Measurements from ENCODE around the gene TACC2. TPM values are rescaled to one million over a fixed set of nuclear protein-coding genes. Genes with fewer than 3 reads are reported as not detected.

The TACC2 gene, protein sequence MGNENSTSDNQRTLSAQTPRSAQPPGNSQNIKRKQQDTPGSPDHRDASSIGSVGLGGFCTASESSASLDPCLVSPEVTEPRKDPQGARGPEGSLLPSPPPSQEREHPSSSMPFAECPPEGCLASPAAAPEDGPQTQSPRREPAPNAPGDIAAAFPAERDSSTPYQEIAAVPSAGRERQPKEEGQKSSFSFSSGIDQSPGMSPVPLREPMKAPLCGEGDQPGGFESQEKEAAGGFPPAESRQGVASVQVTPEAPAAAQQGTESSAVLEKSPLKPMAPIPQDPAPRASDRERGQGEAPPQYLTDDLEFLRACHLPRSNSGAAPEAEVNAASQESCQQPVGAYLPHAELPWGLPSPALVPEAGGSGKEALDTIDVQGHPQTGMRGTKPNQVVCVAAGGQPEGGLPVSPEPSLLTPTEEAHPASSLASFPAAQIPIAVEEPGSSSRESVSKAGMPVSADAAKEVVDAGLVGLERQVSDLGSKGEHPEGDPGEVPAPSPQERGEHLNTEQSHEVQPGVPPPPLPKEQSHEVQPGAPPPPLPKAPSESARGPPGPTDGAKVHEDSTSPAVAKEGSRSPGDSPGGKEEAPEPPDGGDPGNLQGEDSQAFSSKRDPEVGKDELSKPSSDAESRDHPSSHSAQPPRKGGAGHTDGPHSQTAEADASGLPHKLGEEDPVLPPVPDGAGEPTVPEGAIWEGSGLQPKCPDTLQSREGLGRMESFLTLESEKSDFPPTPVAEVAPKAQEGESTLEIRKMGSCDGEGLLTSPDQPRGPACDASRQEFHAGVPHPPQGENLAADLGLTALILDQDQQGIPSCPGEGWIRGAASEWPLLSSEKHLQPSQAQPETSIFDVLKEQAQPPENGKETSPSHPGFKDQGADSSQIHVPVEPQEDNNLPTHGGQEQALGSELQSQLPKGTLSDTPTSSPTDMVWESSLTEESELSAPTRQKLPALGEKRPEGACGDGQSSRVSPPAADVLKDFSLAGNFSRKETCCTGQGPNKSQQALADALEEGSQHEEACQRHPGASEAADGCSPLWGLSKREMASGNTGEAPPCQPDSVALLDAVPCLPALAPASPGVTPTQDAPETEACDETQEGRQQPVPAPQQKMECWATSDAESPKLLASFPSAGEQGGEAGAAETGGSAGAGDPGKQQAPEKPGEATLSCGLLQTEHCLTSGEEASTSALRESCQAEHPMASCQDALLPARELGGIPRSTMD (N-terminal part only)
- total RNA-seq (100 to 1,000 TPM; 313 to 439 (median 431) TPM), polyA plus RNA-seq (100 to 1,000 TPM in 2 of 3 donors, 10 to 100 TPM in 1; 44.0 to 168 (median 148) TPM)
- long read RNA-seq, donor 1, partial matches to known transcripts: 51 of 60 reads
- long read RNA-seq, donor 1, other reads (novel, unspliced or antisense): 5 of 60 reads
- long read RNA-seq, donor 2, partial matches to known transcripts: 104 of 151 reads
- long read RNA-seq, donor 2, other reads (novel, unspliced or antisense): 46 of 151 reads

DNA sequence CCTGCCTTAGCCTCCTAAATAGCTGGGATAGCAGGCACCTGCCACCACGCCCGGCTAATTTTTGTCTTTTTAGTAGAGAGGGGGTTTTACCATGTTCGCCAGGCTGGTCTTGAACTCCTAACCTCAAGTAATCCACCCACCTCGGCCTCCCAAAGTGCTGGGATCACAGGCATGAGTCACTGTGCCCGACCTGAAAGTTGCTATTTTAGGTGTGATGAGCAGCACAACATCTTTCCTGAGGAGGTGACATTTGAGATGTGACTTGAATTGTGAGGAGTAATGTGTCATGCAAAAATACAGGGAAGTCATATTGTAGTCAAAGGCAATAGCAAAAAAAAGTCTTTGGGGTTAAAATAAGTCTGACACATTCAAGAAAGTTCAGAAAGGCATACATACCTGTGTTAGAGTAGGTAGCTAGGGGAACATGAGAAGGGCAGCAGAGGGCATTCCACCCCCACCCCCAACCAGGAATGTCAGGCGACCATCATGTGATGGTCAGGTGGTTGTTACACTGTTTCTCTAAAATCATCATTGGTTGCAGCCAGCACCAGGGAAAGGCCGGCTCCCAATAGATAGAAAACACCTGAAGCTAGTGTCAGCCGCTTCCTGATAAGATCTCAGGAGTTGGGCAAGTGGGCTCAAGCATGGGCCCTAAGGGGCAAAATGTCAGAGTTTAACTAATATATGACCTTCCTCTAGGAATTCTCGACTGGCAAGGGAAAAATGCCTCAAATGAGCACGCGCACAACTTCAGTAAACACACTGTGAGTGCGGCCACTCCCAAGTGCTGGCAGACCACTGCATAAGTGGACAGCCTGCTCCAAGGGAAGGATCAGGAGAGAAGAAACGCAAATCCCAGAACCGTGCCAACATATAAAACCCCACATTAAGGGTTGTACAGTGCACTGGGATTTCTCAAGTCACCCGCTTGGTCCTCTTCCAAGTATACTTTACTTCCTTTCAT is at the start of gene TACC2:
TSS of gene TACC2 (plus strand) at position 803 of the 964 bp plus-strand sequence. CDS start 32,819 bp downstream, outside the sequence.
- 73 to 78% (median 74%) methylated on average over 15 of the region's 15 CpGs for WGBS, 3 donors
- ATAC-seq: peak; percentile 93 to 97 (median 95)
- Histone ChIP-seq H3K4me3 (peak within 1 kb of the TSS; percentile 29), H3K4me1 (peaks cover 25% of the 10 kb centered on the region), H3K36me3 (ENCODE audit: insufficient read depth in 1 of 2, low read depth in 1 of 2) (no peaks in the 10 kb centered on the region), H3K27me3 (ENCODE audit: insufficient read depth in 3 of 3, low read length in 2 of 3) (no peaks in the 10 kb centered on the region), H3K9me3 (peaks cover 7% of the 10 kb centered on the region), H3K27ac (peak within 1 kb of the TSS; percentile 98)
- DNase-seq: peak; percentile 19 to 79
- intact Hi-C loops (cut with DNase I): no loop called here
- TF ChIP-seq, protein P1, sequence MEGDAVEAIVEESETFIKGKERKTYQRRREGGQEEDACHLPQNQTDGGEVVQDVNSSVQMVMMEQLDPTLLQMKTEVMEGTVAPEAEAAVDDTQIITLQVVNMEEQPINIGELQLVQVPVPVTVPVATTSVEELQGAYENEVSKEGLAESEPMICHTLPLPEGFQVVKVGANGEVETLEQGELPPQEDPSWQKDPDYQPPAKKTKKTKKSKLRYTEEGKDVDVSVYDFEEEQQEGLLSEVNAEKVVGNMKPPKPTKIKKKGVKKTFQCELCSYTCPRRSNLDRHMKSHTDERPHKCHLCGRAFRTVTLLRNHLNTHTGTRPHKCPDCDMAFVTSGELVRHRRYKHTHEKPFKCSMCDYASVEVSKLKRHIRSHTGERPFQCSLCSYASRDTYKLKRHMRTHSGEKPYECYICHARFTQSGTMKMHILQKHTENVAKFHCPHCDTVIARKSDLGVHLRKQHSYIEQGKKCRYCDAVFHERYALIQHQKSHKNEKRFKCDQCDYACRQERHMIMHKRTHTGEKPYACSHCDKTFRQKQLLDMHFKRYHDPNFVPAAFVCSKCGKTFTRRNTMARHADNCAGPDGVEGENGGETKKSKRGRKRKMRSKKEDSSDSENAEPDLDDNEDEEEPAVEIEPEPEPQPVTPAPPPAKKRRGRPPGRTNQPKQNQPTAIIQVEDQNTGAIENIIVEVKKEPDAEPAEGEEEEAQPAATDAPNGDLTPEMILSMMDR (IDR thresholded peaks at IDR 0.05): no peak

DNA sequence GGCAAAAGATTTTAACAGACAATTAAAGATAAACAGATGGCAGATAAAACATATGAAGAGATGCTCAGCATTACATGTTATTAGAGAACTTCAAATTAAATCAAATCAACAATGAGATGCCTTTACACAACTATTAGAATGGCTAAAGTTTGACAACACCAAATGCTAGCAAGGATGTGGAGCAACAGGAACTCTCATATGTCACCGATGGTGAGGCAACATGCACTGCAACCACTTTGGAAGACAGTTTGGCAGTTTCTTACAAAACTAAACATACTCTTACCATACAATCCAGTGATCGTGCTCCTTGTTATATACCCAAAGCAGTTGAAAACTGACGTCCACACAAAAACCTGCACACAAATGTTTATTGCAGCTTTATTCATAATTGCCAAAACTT is 47.4 kb upstream of the TACC2 start:
- intact Hi-C loops (cut with DNase I): no loop called here
- no peaks in the 10 kb centered on the region for H3K9me3 ChIP-seq
- TF ChIP-seq, protein P1 (IDR thresholded peaks at IDR 0.05): no peak
- H3K27ac ChIP-seq: no peak overlapping the region
- 71 to 92% (median 79%) methylated on average over 3 of the region's 3 CpGs for WGBS, 3 donors
- no peaks in the 10 kb centered on the region for H3K27me3 ChIP-seq (ENCODE audit: insufficient read depth in 3 of 3, low read length in 2 of 3)
- no peaks in the 10 kb centered on the region for H3K4me1 ChIP-seq
- no peaks in the 10 kb centered on the region for H3K36me3 ChIP-seq (ENCODE audit: insufficient read depth in 1 of 2, low read depth in 1 of 2)
- no peak overlapping the region for H3K4me3 ChIP-seq
- no peak for ATAC-seq
- no peak for DNase-seq

DNA sequence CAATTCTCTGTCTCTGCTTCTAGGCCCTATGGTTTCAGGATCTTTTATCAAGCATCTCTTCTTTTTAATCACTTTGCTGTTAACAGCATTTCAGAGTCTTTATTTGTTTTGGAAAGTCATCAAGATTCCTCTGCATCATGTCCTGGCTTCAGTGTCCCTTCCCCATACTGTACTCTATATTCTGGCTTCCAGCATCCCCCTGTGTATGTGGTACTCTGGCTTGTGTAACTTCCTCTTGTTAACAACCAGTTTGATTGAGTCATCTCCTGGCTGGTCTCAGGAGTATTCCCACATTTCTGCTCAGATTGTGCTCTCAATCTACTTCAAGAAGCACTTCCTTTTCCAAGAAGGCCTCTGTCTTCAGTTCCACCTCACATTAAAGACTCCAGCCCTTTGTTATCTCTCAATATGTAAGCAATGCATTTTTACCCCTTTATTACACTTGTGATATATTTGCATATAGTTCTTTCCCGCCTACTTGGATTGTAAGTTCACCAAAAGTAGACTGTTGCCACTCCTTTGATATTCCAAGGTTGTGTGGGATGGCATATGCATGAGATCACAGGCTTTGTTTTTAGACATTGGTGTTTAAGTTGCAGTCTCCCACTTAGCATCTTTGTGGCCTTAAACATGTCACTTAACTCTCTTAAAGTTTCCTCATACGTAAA is 46.1 kb upstream of the TACC2 start:
- peak overlapping the region; percentile 9 for H3K27ac ChIP-seq
- H3K9me3 ChIP-seq: no peaks in the 10 kb centered on the region
- TF ChIP-seq, protein P1 (IDR thresholded peaks at IDR 0.05): no peak
- intact Hi-C loops (cut with DNase I): no loop called here
- ATAC-seq: peak; percentile 34 to 76 (median 65)
- WGBS, 3 donors: 70 to 93% (median 75%) methylated on average over 2 of the region's 2 CpGs
- H3K4me3 ChIP-seq: no peak overlapping the region
- no peaks in the 10 kb centered on the region for H3K36me3 ChIP-seq (ENCODE audit: insufficient read depth in 1 of 2, low read depth in 1 of 2)
- no peaks in the 10 kb centered on the region for H3K27me3 ChIP-seq (ENCODE audit: insufficient read depth in 3 of 3, low read length in 2 of 3)
- H3K4me1 ChIP-seq: no peaks in the 10 kb centered on the region
- no peak for DNase-seq

All from psoas muscle (tissue), 8 donors.